KOPT-K1 (cell line): ENCODE results near the gene PCBP2.
A peak's percentile ranks its signal among the peaks of the same experiment; 100 is the strongest.
"Not testable (repeated sequence)": the region's sequence is repeated elsewhere in the genome, so short reads cannot be mapped to it uniquely, and the experiment has no call there.

ENCODE experiments used
- H3K27ac ChIP-seq: fragments of 200-600 bp; sonication (generic); 2 replicates; pipeline ENCODE4 v1.5.1; 2016; ENCODE audit warnings: antibody characterized with exemption, mild to moderate bottlenecking, low read depth, low read length; ENCODE audit not compliant: poor library complexity, severe bottlenecking
- H3K36me3 ChIP-seq: fragments of 200-600 bp; sonication (generic); 2 replicates; pipeline ENCODE4 v1.5.1; 2017; ENCODE audit warnings: antibody characterized with exemption, mild to moderate bottlenecking, low read length, moderate library complexity; ENCODE audit not compliant: insufficient read depth
- H3K9me3 ChIP-seq: fragments of 200-600 bp; sonication (generic); 2 replicates; pipeline ENCODE4 v1.5.1; 2017; ENCODE audit warnings: antibody characterized with exemption, low read length, mild to moderate bottlenecking; ENCODE audit not compliant: insufficient read depth, poor library complexity, severe bottlenecking

The PCBP2 gene

DNA sequence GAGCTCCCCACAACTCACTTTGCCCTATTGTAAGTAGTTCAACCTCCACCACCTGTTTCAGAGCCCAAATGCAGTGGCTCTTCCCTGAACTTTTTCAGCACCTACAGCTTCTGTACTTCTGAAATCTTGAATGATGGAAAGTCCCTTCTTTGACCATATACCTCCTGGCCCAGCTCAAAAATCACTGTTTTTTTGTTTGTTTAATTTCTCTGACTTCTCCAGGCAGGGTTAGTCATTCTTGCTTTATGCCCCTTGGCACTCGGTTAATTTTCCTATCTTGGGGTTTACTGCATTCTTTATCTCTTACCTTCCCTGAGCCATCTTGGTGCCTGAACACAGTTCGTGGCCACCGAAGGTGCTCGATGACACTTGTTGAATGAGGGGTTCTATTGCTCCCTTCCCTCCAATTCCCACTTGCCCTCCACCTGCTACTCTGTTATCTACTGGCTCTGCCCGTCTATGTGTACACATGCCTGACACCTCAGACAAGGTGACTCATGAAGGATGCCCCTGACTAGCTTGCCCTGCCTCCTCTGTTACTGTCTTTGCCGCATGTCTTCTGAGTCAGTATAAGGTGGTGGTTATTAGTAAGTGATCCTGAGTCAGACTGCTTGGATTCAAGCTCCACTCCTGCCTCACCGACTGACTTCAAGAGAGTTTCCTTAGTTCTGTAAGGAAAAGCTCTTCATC is 23.9 kb upstream of the PCBP2 start:
- no peaks in the 10 kb centered on the region for H3K9me3 ChIP-seq
- no peak overlapping the region for H3K27ac ChIP-seq
- H3K36me3 ChIP-seq: no peaks in the 10 kb centered on the region

DNA sequence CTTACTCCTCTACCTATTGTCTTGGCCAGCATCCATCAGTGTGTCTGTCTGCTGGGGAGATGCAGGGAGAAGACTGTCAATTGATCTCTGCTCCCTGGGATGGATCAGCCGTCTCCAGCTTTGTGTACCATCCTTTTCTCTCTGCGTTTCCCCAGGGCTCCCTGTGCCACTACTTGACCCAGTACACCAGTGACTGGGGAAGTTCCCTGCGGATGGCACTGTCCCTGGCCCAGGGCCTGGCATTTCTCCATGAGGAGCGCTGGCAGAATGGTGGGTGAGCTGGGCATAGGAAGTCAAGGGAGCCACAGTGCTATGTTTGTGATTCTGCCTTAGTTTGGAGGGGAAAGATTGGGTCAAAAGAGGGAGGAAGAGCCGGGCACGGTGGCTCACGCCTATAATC is 23.2 kb upstream of the PCBP2 start:
- Histone ChIP-seq H3K9me3 (no peaks in the 10 kb centered on the region), H3K36me3 (no peaks in the 10 kb centered on the region), H3K27ac (no peak overlapping the region)

DNA sequence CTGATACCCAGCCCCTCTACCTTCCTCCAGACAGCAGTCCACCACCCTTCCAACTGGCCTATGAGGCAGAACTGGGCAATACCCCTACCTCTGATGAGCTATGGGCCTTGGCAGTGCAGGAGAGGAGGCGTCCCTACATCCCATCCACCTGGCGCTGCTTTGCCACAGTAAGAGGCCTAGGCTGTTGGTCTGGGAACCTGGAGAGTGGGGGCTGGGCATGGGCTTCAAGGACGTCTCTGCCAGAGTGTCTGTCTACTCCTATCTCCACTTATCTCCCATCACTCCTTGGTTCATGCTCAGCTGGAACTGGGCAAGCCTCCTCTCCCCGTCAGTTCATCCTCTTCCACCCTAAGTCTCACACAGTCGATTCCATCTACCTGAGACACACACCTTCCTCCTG is 21.8 kb upstream of the PCBP2 start:
- no peak overlapping the region for H3K27ac ChIP-seq
- no peaks in the 10 kb centered on the region for H3K9me3 ChIP-seq
- H3K36me3 ChIP-seq: no peaks in the 10 kb centered on the region

DNA sequence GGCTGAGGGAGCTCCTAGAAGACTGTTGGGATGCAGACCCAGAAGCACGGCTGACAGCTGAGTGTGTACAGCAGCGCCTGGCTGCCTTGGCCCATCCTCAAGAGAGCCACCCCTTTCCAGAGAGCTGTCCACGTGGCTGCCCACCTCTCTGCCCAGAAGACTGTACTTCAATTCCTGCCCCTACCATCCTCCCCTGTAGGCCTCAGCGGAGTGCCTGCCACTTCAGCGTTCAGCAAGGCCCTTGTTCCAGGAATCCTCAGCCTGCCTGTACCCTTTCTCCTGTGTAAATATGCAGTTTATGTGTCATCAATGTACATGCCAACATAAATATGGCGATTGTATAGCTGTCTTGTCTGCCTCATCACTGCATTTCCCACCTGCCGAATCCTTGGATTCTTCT is 20.7 kb upstream of the PCBP2 start:
- no peaks in the 10 kb centered on the region for H3K9me3 ChIP-seq
- H3K36me3 ChIP-seq: no peaks in the 10 kb centered on the region
- H3K27ac ChIP-seq: no peak overlapping the region

DNA sequence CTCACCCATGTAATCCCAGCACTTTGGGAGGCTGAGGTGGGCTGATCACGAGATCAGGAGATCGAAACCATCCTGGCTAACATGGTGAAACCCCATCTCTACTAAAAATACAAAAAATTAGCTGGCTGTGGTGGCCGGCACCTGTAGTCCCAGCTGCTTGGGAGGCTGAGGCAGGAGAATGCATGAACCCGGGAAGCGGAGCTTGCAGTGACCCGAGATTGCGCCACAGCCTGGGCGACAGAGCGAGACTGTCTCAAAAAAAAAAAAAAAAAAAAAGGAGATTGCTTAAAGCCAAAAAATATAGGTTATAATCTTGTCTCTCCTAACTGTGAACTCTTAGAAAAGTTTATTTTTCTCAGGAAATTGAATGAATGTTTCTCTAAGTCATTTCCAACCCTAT is 16.6 kb upstream of the PCBP2 start:
- not testable (repeated sequence) for H3K27ac ChIP-seq, H3K36me3 ChIP-seq, H3K9me3 ChIP-seq

DNA sequence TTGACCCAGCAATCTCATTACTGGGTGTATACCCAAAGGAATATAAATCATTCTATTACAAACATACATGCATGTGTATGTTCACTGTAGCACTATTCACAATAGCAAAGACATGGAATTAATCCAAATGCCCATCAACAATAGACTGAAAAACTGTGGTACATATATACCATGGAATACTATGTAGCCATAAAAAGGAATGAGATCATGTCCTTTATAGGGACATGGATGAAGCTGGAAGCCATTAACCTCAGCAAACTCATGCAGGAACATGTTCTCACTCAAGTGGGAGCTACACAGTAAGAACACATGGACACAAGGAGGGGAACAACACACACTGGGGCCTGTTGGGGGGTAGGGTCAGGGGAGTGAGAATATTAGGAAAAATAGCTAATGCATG is 12.3 kb upstream of the PCBP2 start:
- not testable (repeated sequence) for H3K27ac ChIP-seq, H3K9me3 ChIP-seq
- peaks cover 17% of the 10 kb centered on the region for H3K36me3 ChIP-seq

DNA sequence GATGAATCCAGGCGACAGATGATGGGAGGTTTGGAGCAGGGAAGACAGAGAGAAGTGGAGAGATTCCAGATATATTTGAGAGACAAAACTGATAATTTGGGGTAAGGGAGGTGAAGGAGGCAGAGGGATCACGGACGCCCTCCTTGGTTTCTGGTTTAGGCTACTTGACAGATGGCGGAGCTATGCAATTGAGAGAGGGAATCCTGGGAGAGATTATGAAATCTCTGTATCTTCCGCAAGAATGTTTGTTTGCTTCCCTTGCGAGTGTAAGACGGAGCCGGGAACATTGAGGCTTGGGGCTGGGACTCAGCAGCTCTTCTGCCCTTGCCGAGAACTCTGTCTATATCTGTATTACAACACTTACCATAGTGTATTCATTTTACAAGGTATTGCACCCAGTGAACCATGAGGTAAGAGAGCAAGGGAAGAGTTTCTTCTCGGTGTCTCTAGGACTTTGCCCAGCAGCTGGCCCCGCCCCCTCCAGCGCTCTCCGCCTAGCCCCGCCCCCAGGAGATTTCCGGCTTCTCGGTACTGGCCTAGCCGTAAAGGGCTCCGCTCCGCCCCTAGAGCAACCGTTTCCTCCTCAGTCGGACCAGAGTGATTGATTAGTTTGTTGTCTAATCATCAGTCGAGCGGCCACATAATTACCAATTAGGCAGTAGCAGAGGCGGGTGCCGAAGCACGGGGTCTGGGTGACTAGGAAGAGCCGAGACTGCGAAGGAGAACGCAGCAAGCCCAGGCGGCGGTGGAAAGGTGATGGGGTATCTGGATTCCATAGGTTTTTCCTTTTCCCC is 10.7 kb upstream of the PCBP2 start, which contains the start of gene PRR13:
Gene PRR13, plus strand, starts transcription at position 695 of the 794 bp plus-strand sequence. CDS start 981 bp downstream, outside the sequence.
- Histone ChIP-seq H3K9me3 (no peaks in the 10 kb centered on the region), H3K36me3 (peaks cover 33% of the 10 kb centered on the region), H3K27ac (peak within 1 kb of the TSS; percentile 82)

DNA sequence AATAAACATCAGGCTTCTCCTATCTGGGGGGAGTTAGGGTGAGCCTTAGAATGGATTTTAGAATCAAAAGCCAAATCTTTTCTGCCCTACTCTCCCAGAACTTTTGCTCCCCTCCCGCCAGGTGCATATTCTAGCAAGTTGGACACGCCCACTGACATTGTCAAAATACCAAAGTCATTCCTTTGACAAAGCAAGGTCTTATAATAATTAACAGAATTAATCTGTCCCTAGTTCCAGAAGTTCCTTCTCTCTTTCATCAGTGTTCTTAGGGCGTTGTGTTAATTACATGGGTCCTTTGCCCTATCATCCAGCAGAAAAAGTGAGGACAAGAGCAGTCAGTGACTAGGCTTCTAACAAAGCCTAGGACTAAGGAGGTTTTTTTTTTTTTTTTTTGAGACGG is 7.9 kb upstream of the PCBP2 start:
- Histone ChIP-seq H3K36me3 (peaks cover 56% of the 10 kb centered on the region), H3K27ac (no peak overlapping the region), H3K9me3 (no peaks in the 10 kb centered on the region)

DNA sequence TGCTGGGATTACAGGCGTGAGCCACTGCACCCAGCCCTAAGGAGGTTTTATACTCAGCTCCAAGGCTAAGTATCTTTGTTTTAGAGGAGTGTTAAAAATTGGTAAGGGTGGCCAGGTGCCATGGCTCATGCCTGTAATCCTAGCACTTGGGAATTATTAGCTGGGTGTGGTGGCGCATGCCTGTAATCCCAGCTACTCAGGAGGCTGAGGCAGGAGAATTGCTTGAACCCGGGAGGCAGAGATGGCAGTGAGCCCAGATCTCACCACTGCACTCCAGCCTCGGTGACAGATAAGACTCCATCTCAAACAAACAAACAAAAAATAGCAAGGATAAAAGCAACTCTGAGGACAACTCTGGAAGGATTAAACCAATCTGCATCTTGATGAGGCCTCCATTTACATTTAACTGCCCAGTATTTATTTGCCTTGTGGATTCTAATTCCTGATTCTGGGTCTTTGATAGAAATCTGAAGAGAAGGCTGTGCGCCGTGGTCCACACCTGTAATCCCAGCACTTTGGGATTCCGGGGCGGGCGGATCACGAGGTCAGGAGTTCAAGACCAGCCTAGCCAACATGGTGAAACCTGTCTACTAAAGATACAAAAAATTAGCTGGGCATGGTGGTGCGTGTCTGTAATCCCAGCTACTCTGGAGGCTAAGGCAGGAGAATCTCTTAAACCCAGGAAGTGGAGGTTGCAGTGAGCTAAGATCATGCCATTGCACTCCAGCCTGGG is 7.1 kb upstream of the PCBP2 start:
- not testable (repeated sequence) for H3K9me3 ChIP-seq, H3K27ac ChIP-seq
- H3K36me3 ChIP-seq: peaks cover 56% of the 10 kb centered on the region

DNA sequence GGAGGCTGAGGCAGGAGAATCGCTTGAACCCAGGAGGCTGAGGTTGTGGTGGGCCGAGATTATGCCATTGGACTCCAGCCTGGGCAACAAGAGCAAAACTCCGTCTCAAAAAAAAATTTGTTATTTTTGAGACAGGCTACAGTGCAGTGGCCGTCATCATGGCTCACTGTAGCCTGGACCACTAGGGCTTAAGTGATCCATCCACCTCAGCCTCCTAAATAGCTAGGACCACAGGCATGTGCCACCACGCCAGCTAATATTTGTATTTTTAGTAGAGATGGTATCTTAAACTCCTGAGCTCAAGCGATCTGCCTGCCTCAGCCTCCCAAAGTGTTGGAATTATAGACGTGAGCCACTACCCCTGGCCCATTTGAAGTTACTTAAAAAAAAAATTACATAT is 966 bp upstream of the PCBP2 start:
- Histone ChIP-seq H3K9me3 (no peaks in the 10 kb centered on the region), H3K27ac (no peak overlapping the region), H3K36me3 (peaks cover 53% of the 10 kb centered on the region)

DNA sequence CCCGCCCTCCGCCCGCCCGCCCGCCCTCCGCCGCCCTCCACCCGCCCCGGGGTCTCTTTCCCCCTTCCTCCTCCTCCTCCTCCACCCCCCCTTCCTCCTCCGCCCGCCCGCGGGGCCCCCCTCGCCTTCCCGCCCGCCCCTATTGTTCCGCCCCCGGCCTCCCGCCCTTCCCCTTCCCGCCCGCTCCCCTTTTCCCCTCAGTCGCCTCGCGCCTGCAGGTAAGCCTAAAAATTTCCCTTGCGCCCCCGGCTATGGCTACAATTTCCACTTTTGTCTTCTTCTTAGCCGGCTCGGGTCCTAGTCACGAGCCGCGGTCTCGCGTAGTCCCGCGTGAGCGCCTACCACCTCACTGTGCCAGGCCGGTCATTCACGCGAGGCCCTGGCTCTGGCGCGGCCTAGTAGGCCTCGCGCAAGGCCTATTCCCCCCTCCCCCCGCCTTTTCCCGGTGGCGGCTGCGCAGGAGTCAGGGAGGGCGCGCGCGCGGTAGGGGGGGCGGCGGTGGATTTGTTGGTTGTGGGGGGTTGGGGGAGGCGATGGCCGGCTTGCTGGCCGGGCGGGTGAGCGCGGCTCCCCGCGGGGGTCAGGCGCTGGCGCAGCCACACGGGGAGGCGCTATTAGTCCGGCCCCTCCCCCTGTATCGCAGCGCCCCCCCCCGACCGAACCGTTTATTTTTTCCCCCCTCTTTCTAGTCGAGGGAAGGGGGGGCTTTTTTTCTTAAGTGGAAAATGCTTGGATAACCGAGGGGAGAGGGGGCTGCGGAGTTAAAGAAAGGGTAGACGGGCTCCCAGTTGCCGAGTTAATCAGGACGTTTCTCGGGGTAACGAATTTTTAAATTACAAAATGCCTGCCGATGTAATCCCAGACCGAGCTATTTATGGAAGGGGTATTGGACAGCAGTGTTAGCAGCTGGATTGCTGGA is 516 bp downstream of the PCBP2 start:
- H3K9me3 ChIP-seq: no peaks in the 10 kb centered on the region
- H3K36me3 ChIP-seq: peaks cover 55% of the 10 kb centered on the region
- peak overlapping the region; percentile 98 for H3K27ac ChIP-seq

DNA sequence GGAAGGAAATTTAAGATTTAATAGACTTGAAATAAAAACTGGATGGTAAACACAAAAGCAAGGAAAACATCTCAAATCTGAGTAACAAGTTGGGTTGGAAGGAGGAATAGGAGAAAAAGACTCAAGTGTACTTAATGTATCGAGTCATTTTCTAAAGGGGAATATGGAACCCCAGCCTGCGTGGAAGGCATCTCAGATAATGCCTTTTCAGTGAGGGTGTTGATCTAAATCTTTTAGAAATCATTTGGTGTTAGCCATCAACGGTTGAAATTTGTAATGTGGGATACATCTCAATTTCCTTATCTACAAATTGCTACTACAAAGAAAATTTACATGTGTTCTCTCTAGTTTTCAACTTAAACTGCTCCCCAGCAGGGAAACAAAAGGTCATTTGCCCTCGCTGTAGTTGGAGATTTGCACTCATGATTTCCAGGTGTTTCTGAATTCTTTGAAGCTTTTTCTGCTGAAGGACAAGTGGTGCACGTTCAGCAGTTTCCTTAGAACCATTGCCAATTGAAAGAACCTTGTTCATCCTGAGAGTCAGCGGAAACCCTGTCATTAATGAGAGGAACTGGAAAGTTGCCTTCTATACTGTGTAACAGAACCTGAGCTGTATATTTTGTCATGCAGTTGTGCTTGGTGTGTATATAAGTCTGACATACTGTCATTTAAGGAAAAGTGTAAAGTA is 2.2 kb downstream of the PCBP2 start:
- Histone ChIP-seq H3K36me3 (peaks cover 59% of the 10 kb centered on the region), H3K27ac (peak overlapping the region; percentile 98)

DNA sequence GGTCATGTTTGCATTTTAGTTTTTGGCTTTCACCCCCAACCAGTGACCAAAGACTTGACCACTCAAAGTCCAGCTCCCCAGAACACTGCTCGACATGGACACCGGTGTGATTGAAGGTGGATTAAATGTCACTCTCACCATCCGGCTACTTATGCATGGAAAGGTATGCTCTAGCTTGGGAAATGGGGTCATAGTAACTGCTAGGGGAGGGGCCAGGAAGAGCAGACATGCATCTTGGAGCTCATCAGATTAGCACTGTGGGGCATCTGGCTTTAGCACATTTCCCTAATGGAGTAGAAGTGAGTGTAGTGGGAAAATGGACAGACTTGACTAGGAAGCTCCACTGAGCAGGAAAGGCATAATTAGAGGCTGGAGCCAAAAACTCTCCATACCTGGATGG is 2.8 kb downstream of the PCBP2 start:
- H3K9me3 ChIP-seq: no peaks in the 10 kb centered on the region
- peak overlapping the region; percentile 1 for H3K27ac ChIP-seq
- H3K36me3 ChIP-seq: peaks cover 65% of the 10 kb centered on the region

More for the DNA sequence above, 2.2 kb downstream of the PCBP2 start:
- H3K9me3 ChIP-seq: no peaks in the 10 kb centered on the region
